Activated T-helper 17 cell treated with anti-CD3 and anti-CD28 coated beads, Interleukin-2, amount 50 U/mL, for 72 hours (primary cell): ENCODE data around the gene PPP1CC. TPM values are rescaled to one million over a fixed set of nuclear protein-coding genes. Genes with fewer than 3 reads are reported as not detected.
A peak's percentile ranks its signal among the peaks of the same experiment; 100 is the strongest.
"Not testable (repeated sequence)": the region's sequence is repeated elsewhere in the genome, so short reads cannot be mapped to it uniquely, and the experiment has no call there.

Experiments
- ATAC-seq: fragments of 150-1000 bp; cut with Tn5 transposase; replicated peaks from 2 replicates; pipeline ENCODE4 v1.10.0; 2021; ENCODE audit warnings: mild to moderate bottlenecking, moderate library complexity
- H3K27ac Mint-ChIP-seq: one replicate; pipeline ENCODE4 v1.8.0; 2022; ENCODE audit warnings: mixed read lengths
- H3K27me3 Mint-ChIP-seq: one replicate; pipeline ENCODE4 v1.8.0; 2022; ENCODE audit warnings: mixed read lengths
- H3K36me3 Mint-ChIP-seq: one replicate; pipeline ENCODE4 v1.8.0; 2022; ENCODE audit warnings: low read depth, mild to moderate bottlenecking, mixed read lengths
- H3K4me1 Mint-ChIP-seq: one replicate; pipeline ENCODE4 v1.8.0; 2022; ENCODE audit warnings: mixed read lengths
- H3K4me3 Mint-ChIP-seq: one replicate; pipeline ENCODE4 v1.8.0; 2022; ENCODE audit warnings: mild to moderate bottlenecking, mixed read lengths
- H3K9me3 Mint-ChIP-seq: one replicate; pipeline ENCODE4 v1.8.0; 2022; ENCODE audit warnings: mixed read lengths
- total RNA-seq, 2 donors: library from RNA; stranded (reverse); gene quantifications; one replicate each; pipeline ENCODE4 v1.2.3, GENCODE V29; 2022

The PPP1CC gene
- total RNA-seq, 2 donors from 2014 or later = 185 to 259 TPM

DNA sequence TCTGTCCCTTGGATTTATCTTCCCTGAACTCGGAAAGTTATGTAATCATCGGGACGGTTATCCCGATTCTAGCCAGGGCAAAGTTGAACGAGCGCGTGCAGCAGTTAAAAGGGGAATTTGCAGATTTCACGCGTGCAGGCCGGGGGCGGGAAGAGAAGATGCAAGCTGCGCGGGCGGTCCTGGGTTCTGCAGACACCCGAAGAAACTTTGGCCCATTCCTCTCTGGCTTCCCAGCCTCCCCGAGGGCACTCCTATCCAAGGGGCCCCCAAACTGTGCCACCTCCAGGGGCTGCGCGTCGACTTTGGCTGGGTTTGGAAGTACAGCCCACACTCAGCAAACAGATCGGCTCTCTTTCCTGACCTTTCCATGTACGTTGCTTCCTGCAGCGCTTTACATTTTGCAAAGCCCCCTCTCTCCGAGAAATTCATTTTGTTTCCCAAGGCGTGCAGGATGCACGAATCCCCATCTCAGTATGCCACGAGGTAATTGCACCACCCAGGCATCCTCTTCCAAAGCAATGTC is 941 bp upstream of the PPP1CC start:
- no peaks in the 10 kb centered on the region for H3K27me3 Mint-ChIP-seq
- H3K36me3 Mint-ChIP-seq = peaks cover 41% of the 10 kb centered on the region
- H3K9me3 Mint-ChIP-seq = no peaks in the 10 kb centered on the region
- H3K4me3 Mint-ChIP-seq = peak overlapping the region; percentile 96
- peak overlapping the region; percentile 97 for H3K27ac Mint-ChIP-seq
- H3K4me1 Mint-ChIP-seq = peaks cover 26% of the 10 kb centered on the region
- no peak for ATAC-seq

DNA sequence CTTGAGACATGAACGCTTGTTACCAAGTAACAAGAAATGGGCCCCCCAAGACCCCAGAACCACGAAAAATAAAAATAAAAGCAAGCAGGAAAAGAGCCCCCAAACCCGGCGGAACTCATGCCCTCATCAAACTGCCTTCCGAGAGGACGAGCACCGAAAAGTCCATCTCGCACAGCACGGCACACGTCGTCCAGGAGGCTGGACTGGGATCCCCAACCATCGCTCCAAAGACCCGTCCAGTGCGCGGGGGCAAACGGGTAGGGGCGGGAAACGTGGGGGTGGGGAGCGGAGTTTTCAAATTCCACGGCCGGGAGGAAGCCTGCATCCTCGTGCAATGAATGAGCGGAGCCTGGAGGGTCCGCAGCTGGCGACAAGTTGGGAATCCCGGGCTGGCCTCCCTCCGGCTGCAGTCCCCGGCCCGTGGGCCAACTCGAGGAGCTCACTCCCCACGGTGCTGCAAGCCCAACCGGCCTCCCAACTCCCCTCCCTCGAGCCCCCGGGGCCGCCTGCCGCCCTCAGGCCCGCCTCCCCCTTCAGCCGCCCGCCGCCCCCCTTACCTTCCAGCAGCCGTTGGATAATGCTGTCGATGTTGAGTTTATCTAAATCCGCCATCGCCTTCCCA is 484 bp downstream of the PPP1CC start:
- Mint-ChIP-seq H3K4me1 (peaks cover 33% of the 10 kb centered on the region), H3K27me3 (no peaks in the 10 kb centered on the region), H3K36me3 (peaks cover 56% of the 10 kb centered on the region), H3K4me3 (peak overlapping the region; percentile 96), H3K9me3 (no peaks in the 10 kb centered on the region), H3K27ac (peak overlapping the region; percentile 97)
- ATAC-seq = no peak

- peak; percentile 6 for ATAC-seq
Observed at GRCh38 chr12:110741341-110742095, 1.2 kb downstream of the PPP1CC start.

GRCh38 chr12:110739894-110740293 is 2.8 kb downstream of the PPP1CC start:
- peak; percentile 64 for ATAC-seq
- Mint-ChIP-seq H3K27ac (peak overlapping the region; percentile 97), H3K4me3 (peak overlapping the region; percentile 96), H3K9me3 (no peaks in the 10 kb centered on the region), H3K27me3 (no peaks in the 10 kb centered on the region), H3K36me3 (peaks cover 79% of the 10 kb centered on the region), H3K4me1 (peaks cover 33% of the 10 kb centered on the region)

More at GRCh38 chr12:110741341-110742095, 1.2 kb downstream of the PPP1CC start:
- H3K9me3 Mint-ChIP-seq = no peaks in the 10 kb centered on the region
- H3K27ac Mint-ChIP-seq = peak overlapping the region; percentile 97
- peak overlapping the region; percentile 96 for H3K4me3 Mint-ChIP-seq
- no peaks in the 10 kb centered on the region for H3K27me3 Mint-ChIP-seq
- peaks cover 63% of the 10 kb centered on the region for H3K36me3 Mint-ChIP-seq
- peaks cover 33% of the 10 kb centered on the region for H3K4me1 Mint-ChIP-seq

DNA sequence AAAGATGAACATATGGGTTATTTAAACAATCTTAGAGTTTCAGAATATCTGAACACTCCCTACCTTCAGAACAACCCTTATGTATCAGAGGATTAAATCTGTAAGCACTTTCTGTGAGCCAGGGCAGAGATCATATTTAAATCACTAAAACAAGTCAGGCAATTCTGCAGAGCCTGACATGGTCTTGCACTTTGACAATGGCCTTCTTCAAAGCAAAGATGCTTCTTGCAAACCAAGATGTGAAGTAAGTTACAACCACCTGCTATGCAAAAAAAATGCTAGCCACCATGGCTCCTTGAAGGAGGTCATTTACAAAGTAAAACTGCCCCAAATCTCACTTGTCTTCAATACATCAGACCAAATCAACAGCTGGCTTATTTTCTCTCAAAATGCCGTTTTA is 3.2 kb downstream of the PPP1CC start:
- Mint-ChIP-seq H3K36me3 (peaks cover 83% of the 10 kb centered on the region), H3K27ac (peak overlapping the region; percentile 97), H3K27me3 (no peaks in the 10 kb centered on the region), H3K4me1 (peaks cover 33% of the 10 kb centered on the region), H3K4me3 (peak overlapping the region; percentile 96), H3K9me3 (no peaks in the 10 kb centered on the region)
- ATAC-seq = no peak

- ATAC-seq = no peak
- Mint-ChIP-seq H3K27ac (peak overlapping the region; percentile 85), H3K36me3 (peaks cover 98% of the 10 kb centered on the region), H3K27me3 (no peaks in the 10 kb centered on the region), H3K9me3 (no peaks in the 10 kb centered on the region), H3K4me1 (peaks cover 25% of the 10 kb centered on the region), H3K4me3 (peak overlapping the region; percentile 96)
Observed at GRCh38 chr12:110737532-110737931, 5.2 kb downstream of the PPP1CC start.

DNA sequence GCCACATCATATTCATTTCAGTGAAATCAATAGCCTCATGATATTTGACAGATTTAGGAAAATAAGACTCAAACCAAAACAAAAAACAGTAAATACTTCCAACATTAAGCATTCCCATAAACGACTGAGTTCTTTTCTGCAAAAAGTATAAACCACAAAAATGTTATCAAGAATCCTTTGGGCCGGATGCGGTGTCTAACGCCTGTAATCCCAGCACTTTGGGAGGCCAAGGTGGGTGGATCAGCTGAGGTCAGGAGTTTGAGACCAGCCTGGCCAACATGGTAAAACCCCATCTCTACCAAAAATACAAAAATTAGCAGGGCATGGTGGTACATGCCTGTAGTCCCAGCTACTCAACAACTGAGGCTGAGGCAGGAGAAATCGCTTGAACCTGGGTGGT is 5.7 kb downstream of the PPP1CC start:
- H3K27ac Mint-ChIP-seq = peak overlapping the region; percentile 85
- ATAC-seq, H3K9me3 Mint-ChIP-seq, H3K27me3 Mint-ChIP-seq: not testable (repeated sequence)
- peaks cover 100% of the 10 kb centered on the region for H3K36me3 Mint-ChIP-seq
- H3K4me1 Mint-ChIP-seq = peaks cover 29% of the 10 kb centered on the region
- H3K4me3 Mint-ChIP-seq = peak overlapping the region; percentile 96

DNA sequence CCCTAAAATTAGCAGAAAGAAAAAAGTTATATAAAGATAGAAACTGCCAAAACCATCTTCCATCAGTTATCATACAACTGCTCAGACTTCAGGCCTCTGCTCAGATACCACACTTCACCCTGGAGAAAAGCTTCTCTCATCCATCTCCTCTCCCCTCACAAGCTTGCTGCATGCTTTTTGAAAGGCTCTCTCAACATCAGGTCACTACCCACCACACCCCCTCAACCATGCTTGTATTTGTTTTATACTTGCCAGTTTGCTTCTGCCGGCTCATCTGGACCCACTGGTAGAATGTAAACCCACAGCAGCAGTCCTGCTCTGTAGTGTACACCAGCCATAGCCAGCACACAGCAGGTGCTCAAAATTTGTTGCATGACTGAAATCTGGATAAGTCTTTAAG is 8.8 kb downstream of the PPP1CC start:
- peak overlapping the region; percentile 25 for H3K27ac Mint-ChIP-seq
- H3K4me3 Mint-ChIP-seq = peak overlapping the region; percentile 96
- ATAC-seq = no peak

DNA sequence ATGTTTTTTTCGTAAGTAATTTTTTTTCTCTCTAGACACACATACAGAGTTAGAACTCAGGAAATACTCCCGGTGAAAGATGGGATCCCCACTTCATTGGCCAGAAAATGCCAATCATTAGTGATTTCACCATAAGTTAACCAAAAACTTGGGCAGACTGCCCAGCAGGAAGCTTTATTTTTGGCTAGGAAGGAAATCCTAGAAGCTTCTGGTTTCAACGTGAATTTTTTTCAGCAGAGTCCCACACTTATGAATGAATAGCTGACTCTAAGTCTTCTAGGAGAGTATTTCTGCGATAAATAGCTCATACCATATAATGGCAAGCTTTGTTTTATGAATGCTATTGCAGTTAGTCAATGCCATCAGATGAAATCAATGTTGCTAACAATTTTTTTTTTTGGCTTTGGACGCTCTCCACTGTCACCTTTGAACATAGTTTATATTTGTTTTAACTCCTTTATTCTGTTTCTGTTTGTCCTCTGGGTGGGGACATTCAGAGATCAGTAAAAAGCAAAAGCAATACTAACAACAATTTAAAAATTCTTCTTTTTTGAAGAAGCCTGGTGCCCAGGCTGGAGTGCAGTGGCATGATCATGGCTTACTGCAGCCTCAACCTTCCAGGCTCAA is 9.5 kb downstream of the PPP1CC start:
- peaks cover 100% of the 10 kb centered on the region for H3K36me3 Mint-ChIP-seq
- H3K27ac Mint-ChIP-seq = peak overlapping the region; percentile 25
- no peaks in the 10 kb centered on the region for H3K27me3 Mint-ChIP-seq
- H3K9me3 Mint-ChIP-seq = no peaks in the 10 kb centered on the region
- peak overlapping the region; percentile 96 for H3K4me3 Mint-ChIP-seq
- peaks cover 32% of the 10 kb centered on the region for H3K4me1 Mint-ChIP-seq
- ATAC-seq = no peak

More for the DNA sequence above, 8.8 kb downstream of the PPP1CC start:
- Mint-ChIP-seq H3K27me3 (no peaks in the 10 kb centered on the region), H3K4me1 (peaks cover 34% of the 10 kb centered on the region), H3K36me3 (peaks cover 100% of the 10 kb centered on the region), H3K9me3 (no peaks in the 10 kb centered on the region)

DNA sequence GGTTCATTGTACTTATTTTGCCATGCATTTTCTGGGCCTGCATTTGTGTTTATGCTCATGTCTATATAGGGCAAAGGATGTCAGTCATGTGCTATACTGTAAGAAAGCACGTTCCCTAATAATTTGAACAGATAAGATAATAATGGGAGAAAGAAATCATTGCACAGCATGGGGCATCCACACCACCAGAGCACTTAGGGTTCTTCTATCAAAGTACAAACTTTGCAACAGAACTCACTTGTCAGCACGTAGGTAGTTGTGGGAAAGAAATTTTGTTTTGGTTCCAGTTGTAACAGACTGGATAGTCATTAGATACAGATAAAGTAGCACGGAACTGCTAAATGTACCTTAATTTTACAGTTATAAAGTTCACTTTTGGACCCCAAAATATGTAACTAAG is 10.1 kb downstream of the PPP1CC start:
- Mint-ChIP-seq H3K9me3 (no peaks in the 10 kb centered on the region), H3K4me1 (peaks cover 35% of the 10 kb centered on the region), H3K36me3 (peaks cover 100% of the 10 kb centered on the region), H3K4me3 (peak overlapping the region; percentile 96), H3K27me3 (no peaks in the 10 kb centered on the region), H3K27ac (peak overlapping the region; percentile 5)
- ATAC-seq = no peak

DNA sequence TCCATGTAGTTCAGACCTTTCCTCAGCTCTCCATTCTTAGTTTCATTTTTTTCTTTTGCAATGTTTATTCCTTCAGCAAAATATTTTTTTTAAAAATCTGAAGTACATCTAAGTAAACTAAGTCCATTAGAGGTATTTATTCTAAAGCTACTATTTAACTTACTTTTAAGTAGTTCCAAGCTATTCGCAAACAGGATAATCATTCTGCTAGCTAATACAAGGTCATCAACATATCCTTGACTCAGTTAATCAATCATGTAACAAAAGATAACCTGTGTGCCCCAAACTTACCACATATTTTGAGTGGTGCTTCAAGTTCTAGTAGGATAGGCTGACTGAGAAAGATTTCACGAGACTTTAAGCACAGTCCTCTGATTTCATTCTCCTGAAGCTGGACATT is 11.2 kb downstream of the PPP1CC start:
- H3K9me3 Mint-ChIP-seq = no peaks in the 10 kb centered on the region
- ATAC-seq = no peak
- H3K4me1 Mint-ChIP-seq = peaks cover 41% of the 10 kb centered on the region
- H3K27me3 Mint-ChIP-seq = no peaks in the 10 kb centered on the region
- peaks cover 100% of the 10 kb centered on the region for H3K36me3 Mint-ChIP-seq
- peak overlapping the region; percentile 96 for H3K4me3 Mint-ChIP-seq
- H3K27ac Mint-ChIP-seq = no peak overlapping the region

DNA sequence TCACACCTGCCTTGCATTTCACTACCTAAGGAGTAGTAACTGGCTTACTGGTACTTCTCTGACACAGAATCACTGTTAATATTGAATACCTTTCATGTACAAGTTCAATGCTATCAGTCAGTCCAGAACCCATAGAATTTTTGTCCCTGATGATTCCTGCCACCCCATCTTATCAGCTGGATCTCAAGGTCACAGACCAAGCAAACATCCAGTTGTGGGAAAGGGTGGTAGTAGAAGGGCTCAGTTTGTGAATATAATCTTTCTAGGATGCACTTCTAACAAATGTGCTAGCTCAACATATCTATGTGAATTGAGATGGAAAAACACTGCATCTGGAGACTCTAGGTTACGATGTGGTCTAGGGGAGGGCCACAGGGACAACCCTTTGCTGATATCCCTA is 14.1 kb downstream of the PPP1CC start:
- Mint-ChIP-seq H3K36me3 (peaks cover 100% of the 10 kb centered on the region), H3K27ac (peak overlapping the region; percentile 78), H3K9me3 (no peaks in the 10 kb centered on the region), H3K4me3 (peak overlapping the region; percentile 65), H3K4me1 (peaks cover 41% of the 10 kb centered on the region), H3K27me3 (no peaks in the 10 kb centered on the region)
- no peak for ATAC-seq

DNA sequence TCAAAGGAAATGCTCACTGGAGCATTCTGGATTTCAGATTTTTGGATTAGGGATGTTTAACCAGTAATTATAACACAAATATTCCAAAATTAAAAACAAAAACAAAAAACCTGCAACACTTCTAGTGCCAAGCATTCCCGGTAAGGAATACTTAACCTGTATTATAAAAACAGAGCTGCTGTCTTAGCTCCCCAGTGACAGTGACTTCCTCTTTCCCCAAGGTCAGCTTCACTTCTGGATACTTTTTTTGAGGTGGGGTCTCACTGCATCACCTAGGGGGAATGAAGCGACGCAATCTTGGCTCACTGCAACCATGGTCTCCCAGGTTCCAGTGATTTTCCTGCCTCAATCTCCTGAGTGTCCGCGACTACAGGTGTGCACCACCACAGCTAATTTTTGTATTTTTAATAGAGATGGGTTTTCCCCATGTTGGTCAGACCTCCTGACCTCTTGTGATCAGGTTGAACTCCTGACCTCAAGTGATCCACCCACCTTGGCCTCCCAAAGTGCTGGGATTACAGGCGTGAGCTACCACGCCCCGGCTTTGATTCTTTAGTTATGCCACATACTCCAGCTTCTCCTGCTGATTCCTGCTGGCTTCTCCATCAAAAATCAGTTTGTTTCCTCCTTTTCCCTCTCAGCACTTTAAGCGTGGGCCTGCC is 15.9 kb downstream of the PPP1CC start:
- no peak for ATAC-seq
- no peaks in the 10 kb centered on the region for H3K27me3 Mint-ChIP-seq
- peaks cover 35% of the 10 kb centered on the region for H3K4me1 Mint-ChIP-seq
- H3K4me3 Mint-ChIP-seq = peak overlapping the region; percentile 65
- no peaks in the 10 kb centered on the region for H3K9me3 Mint-ChIP-seq
- peak overlapping the region; percentile 82 for H3K27ac Mint-ChIP-seq
- peaks cover 100% of the 10 kb centered on the region for H3K36me3 Mint-ChIP-seq

- H3K4me1 Mint-ChIP-seq = peaks cover 29% of the 10 kb centered on the region
- no peaks in the 10 kb centered on the region for H3K27me3 Mint-ChIP-seq
- peaks cover 100% of the 10 kb centered on the region for H3K36me3 Mint-ChIP-seq
- ATAC-seq = no peak
- H3K9me3 Mint-ChIP-seq = no peaks in the 10 kb centered on the region
- peak overlapping the region; percentile 12 for H3K4me3 Mint-ChIP-seq
- H3K27ac Mint-ChIP-seq = no peak overlapping the region
Observed at GRCh38 chr12:110726028-110726427, 16.7 kb downstream of the PPP1CC start.
